H1 (cell line): Measurements from ENCODE around the gene DSTN. TPM values are rescaled to one million over a fixed set of nuclear protein-coding genes. Genes with fewer than 3 reads are reported as not detected.
A peak's percentile ranks its signal among the peaks of the same experiment; 100 is the strongest.

ENCODE experiments used
- CTCF ChIA-PET: fragments of 300-600 bp; sonication (Branson Sonifier 250); formaldehyde crosslinking; loops from one replicate; lab custom pipeline; 2021; ENCODE audit not compliant: partially characterized antibody; lab: Charles Lee
- POLR2A ChIA-PET: fragments of 300-600 bp; sonication (Branson Sonifier 250); formaldehyde crosslinking; loops from one replicate; lab custom pipeline; 2021; ENCODE audit warnings: inconsistent platforms; ENCODE audit not compliant: partially characterized antibody; lab: Charles Lee
- DNase-seq, 2 experiments: peaks; one replicate each; pipeline versions ENCODE4 v3.0.0 to v3.0.0-alpha.2; 2010 to 2022; ENCODE audit warnings: low spot score in 2 of 2, low read depth in 1 of 2, mixed read lengths in 1 of 2
- FAIRE-seq: peaks from 2 replicates; lab custom pipeline; 2011; peaks lifted over from hg19 to GRCh38; lab: Jason Lieb, UNC
- H2AFZ ChIP-seq: 2 replicates; pipeline ENCODE4 v1.8.1; 2012; ENCODE audit warnings: low read length, inconsistent platforms
- H2AK5ac ChIP-seq: 2 replicates; pipeline ENCODE4 v1.6.1; 2013; ENCODE audit warnings: low read depth, low read length
- H2BK120ac ChIP-seq: replicated peaks from 2 replicates; pipeline ENCODE3; 2013; ENCODE audit warnings: low read depth, low read length, inconsistent platforms
- H2BK12ac ChIP-seq: 2 replicates; pipeline ENCODE4 v1.6.1; 2013; ENCODE audit warnings: low read depth, low read length
- H2BK15ac ChIP-seq: 2 replicates; pipeline ENCODE4 v1.6.1; 2013; ENCODE audit warnings: low read length
- H2BK20ac ChIP-seq: 2 replicates; pipeline ENCODE4 v1.6.1; 2013; ENCODE audit warnings: low read length
- H2BK5ac ChIP-seq: 2 replicates; pipeline ENCODE4 v1.6.1; 2013; ENCODE audit warnings: low read depth, low read length
- H3K14ac ChIP-seq: 2 replicates; pipeline ENCODE4 v1.6.1; 2013; ENCODE audit warnings: inconsistent platforms; ENCODE audit not compliant: insufficient read length
- H3K18ac ChIP-seq: 2 replicates; pipeline ENCODE4 v1.6.1; 2013; ENCODE audit warnings: low read length; ENCODE audit errors: extremely low read depth
- H3K23ac ChIP-seq: 2 replicates; pipeline ENCODE4 v1.6.1; 2013; ENCODE audit warnings: inconsistent platforms; ENCODE audit not compliant: insufficient read length
- H3K23me2 ChIP-seq: 2 replicates; pipeline ENCODE4 v1.6.1; 2013; ENCODE audit warnings: low read depth, low read length
- H3K27ac ChIP-seq: 2 replicates; pipeline ENCODE4 v1.6.1; 2011; ENCODE audit warnings: low read depth, low read length, inconsistent platforms
- H3K27me3 ChIP-seq, 4 experiments: replicated peaks in 1 of 4; 1 replicate in 1 of 4; 2 replicates in 3 of 4; pipeline versions ENCODE4 v1.6.1 to v1.8.1; 2011 to 2013; ENCODE audit warnings: low read length in 3 of 4, mild to moderate bottlenecking in 3 of 4, inconsistent platforms in 2 of 4, mixed read lengths in 2 of 4, moderate library complexity in 1 of 4; ENCODE audit not compliant: control insufficient read depth in 3 of 4, insufficient read depth in 3 of 4; ENCODE audit errors: extremely low read depth in 1 of 4
- H3K36me3 ChIP-seq, 4 experiments: 2 replicates each; pipeline versions ENCODE4 v1.6.1 to v1.8.1; 2011 to 2013; ENCODE audit warnings: mild to moderate bottlenecking in 4 of 4, low read length in 3 of 4, moderate library complexity in 2 of 4, control low read depth in 1 of 4, inconsistent platforms in 1 of 4; ENCODE audit not compliant: insufficient read depth in 4 of 4, control insufficient read depth in 2 of 4
- H3K4ac ChIP-seq: replicated peaks from 2 replicates; pipeline ENCODE3; 2013; ENCODE audit warnings: low read length, low read depth, mixed read lengths, inconsistent platforms; ENCODE audit not compliant: insufficient read length
- H3K4me1 ChIP-seq, 4 experiments: replicated peaks in 1 of 4; 1 replicate in 1 of 4; 2 replicates in 3 of 4; pipeline versions ENCODE4 v1.6.1 to v1.8.1; 2011 to 2013; ENCODE audit warnings: low read length in 3 of 4, inconsistent platforms in 2 of 4, mixed read lengths in 1 of 4; ENCODE audit not compliant: insufficient read depth in 4 of 4, control insufficient read depth in 3 of 4
- H3K4me2 ChIP-seq, 2 experiments: 2 replicates each; pipeline versions ENCODE4 v1.6.1 to v1.8.1; 2011 to 2013; ENCODE audit warnings: low read depth in 2 of 2, low read length in 2 of 2, control low read depth in 1 of 2, inconsistent platforms in 1 of 2, mild to moderate bottlenecking in 1 of 2; ENCODE audit not compliant: insufficient read depth in 1 of 2
- H3K4me3 ChIP-seq, 4 experiments: fragments of 200-600, 300-600 bp in 1 of 4; sonication (generic), shearing (Covaris generic), sonication (Bioruptor Twin) in 1 of 4; 2 replicates each; pipeline versions ENCODE4 v1.5.1 to v1.8.1; 2011 to 2016; ENCODE audit warnings: low read length in 4 of 4, low read depth in 3 of 4, control low read depth in 2 of 4, inconsistent platforms in 2 of 4, mild to moderate bottlenecking in 2 of 4, mixed read lengths in 1 of 4, moderate library complexity in 1 of 4; ENCODE audit not compliant: insufficient read depth in 2 of 4; ENCODE audit errors: extremely low read depth in 1 of 4
- H3K56ac ChIP-seq: replicated peaks from 2 replicates; pipeline ENCODE3; 2013; ENCODE audit warnings: low read depth, mild to moderate bottlenecking, mixed read lengths, low read length, inconsistent platforms; ENCODE audit not compliant: insufficient read length
- H3K79me1 ChIP-seq: 2 replicates; pipeline ENCODE4 v1.6.1; 2013; ENCODE audit warnings: low read depth, low read length, control low read depth
- H3K79me2 ChIP-seq, 2 experiments: 2 replicates each; pipeline versions ENCODE4 v1.6.1 to v1.8.1; 2012 to 2013; ENCODE audit warnings: low read length in 2 of 2, mild to moderate bottlenecking in 2 of 2, inconsistent platforms in 1 of 2; ENCODE audit not compliant: insufficient read depth in 2 of 2, control insufficient read depth in 1 of 2
- H3K9ac ChIP-seq, 4 experiments: replicated peaks in 1 of 4; 1 replicate in 1 of 4; 2 replicates in 3 of 4; pipeline versions ENCODE4 v1.6.1 to v1.8.1; 2011 to 2013; ENCODE audit warnings: low read depth in 3 of 4, low read length in 3 of 4, control low read depth in 2 of 4, mild to moderate bottlenecking in 2 of 4, moderate library complexity in 2 of 4, inconsistent platforms in 1 of 4; ENCODE audit errors: extremely low read depth in 1 of 4
- H3K9me3 ChIP-seq, 2 experiments: 2 replicates each; pipeline versions ENCODE4 v1.6.1 to v1.8.1; 2012 to 2013; ENCODE audit warnings: mild to moderate bottlenecking in 2 of 2, moderate library complexity in 2 of 2, control low read depth in 1 of 2, inconsistent platforms in 1 of 2, low read depth in 1 of 2, low read length in 1 of 2, mixed read lengths in 1 of 2; ENCODE audit not compliant: insufficient read depth in 2 of 2
- H4K20me1 ChIP-seq, 2 experiments: replicated peaks in 1 of 2; 2 replicates each; pipeline versions ENCODE3 to v1.8.1; 2011 to 2013; ENCODE audit warnings: inconsistent platforms in 2 of 2, low read length in 2 of 2, mild to moderate bottlenecking in 1 of 2; ENCODE audit not compliant: insufficient read depth in 2 of 2, control insufficient read depth in 1 of 2
- H4K5ac ChIP-seq: 2 replicates; pipeline ENCODE4 v1.6.1; 2013; ENCODE audit warnings: low read length, low read depth, mixed read lengths, inconsistent platforms; ENCODE audit not compliant: insufficient read length
- H4K8ac ChIP-seq: 2 replicates; pipeline ENCODE4 v1.8.0; 2013; ENCODE audit warnings: mild to moderate bottlenecking, moderate library complexity, low read length, inconsistent platforms; ENCODE audit not compliant: insufficient read depth; ENCODE audit errors: extremely low read depth
- H4K91ac ChIP-seq: replicated peaks from 2 replicates; pipeline ENCODE3; 2013; ENCODE audit warnings: low read length, mixed read lengths, inconsistent platforms; ENCODE audit not compliant: insufficient read length
- BRCA1 ChIP-seq: IDR thresholded peaks from 2 replicates; pipeline ENCODE4 v1.6.1; 2012; ENCODE audit warnings: low read depth, low read length, improper control_type of control experiment
- CHD2 ChIP-seq: IDR thresholded peaks from 2 replicates; pipeline ENCODE4 v1.6.1; 2012; ENCODE audit warnings: low read length, improper control_type of control experiment
- RFX5 ChIP-seq: IDR thresholded peaks from 2 replicates; pipeline ENCODE4 v1.6.1; 2011; ENCODE audit warnings: low read depth, low read length, improper control_type of control experiment, borderline replicate concordance
- RXRA ChIP-seq: IDR thresholded peaks from 2 replicates; pipeline ENCODE4 v1.6.1; 2011; ENCODE audit warnings: low read depth, mild to moderate bottlenecking, low read length, moderate library complexity; ENCODE audit not compliant: insufficient read depth
- TAF7 ChIP-seq: optimal IDR thresholded peaks from 2 replicates; pipeline ENCODE3; 2011; ENCODE audit warnings: low read depth, mild to moderate bottlenecking, inconsistent platforms, low read length, moderate library complexity, borderline replicate concordance
- TCF12 ChIP-seq: IDR thresholded peaks from 2 replicates; pipeline ENCODE4 v1.6.1; 2011; ENCODE audit warnings: low read depth, mild to moderate bottlenecking, low read length
- WGBS, 2 experiments: shearing (Covaris generic) in 1 of 2; methylation state at CpG; one replicate each; pipeline versions ENCODE4 v1.1.6 to v1.1.7; 2013 to 2015; ENCODE audit warnings: low lambda C conversion rate in 2 of 2, mixed read lengths in 2 of 2, inconsistent platforms in 1 of 2, low coverage in 1 of 2, missing lambda C conversion rate in 1 of 2; ENCODE audit not compliant: insufficient replicate concordance in 2 of 2, insufficient coverage in 1 of 2, insufficient read length in 1 of 2; ENCODE audit errors: extremely low coverage in 1 of 2, missing lambda C conversion rate in 1 of 2; 5-methylcytosine and 5-hydroxymethylcytosine counted together
- polyA plus RNA-seq, 7 experiments: library from polyadenylated mRNA; depleted of rRNA in 3 of 7; stranded (reverse) in 5 of 7; unstranded in 2 of 7; fragments of >200 nt in 5 of 7; fragments of 200-250 nt in 2 of 7; gene quantifications; 1 replicate in 5 of 7; 2 replicates in 1 of 7; 4 replicates in 1 of 7; pipeline versions ENCODE4 v1.2.1 to v1.2.3, GENCODE V29; 2011 to 2013; ENCODE audit warnings: missing spikeins in 2 of 7, mixed read lengths in 2 of 7
- total RNA-seq: library from RNA; stranded (reverse); fragmentation: NEBNext Ultra II Directional; extraction: Animal tissue kit (Norgen Biotek cat#: 25700); gene quantifications from 2 replicates; pipeline ENCODE4 v1.2.1, GENCODE V29; 2021

DSTN gene
- total and polyA plus RNA-seq, 2 of the 8 experiments (the other 6 are each of a cell fraction or from before 2014, with no cell fraction given), result 43.3 to 208 TPM

GRCh38 chr20:17653835-17654648 is 84.2 kb downstream of the DSTN start:
- Histone ChIP-seq H4K20me1 (peaks cover 6 to 18% of the 10 kb centered on the region in 2 experiments), H3K27ac (no peak overlapping the region), H3K23me2 (no peaks in the 10 kb centered on the region), H3K79me2 (peaks cover 0 to 76% of the 10 kb centered on the region in 2 experiments; a peak in 3 of 4 replicates), H3K27me3 (no peaks in the 10 kb centered on the region), H2BK12ac (no peak overlapping the region), H3K4me1 (peaks cover 6 to 12% (median 9%) of the 10 kb centered on the region in 4 experiments; a peak in 6 of 7 replicates), H3K9ac (no peak overlapping the region), H2BK120ac (no peak overlapping the region), H2BK5ac (no peak overlapping the region; the same call in 1 of the 2 replicates), H3K23ac (no peak overlapping the region), H4K5ac (no peak overlapping the region), H3K4ac (no peak overlapping the region), H4K91ac (no peak overlapping the region), H3K4me2 (no peak overlapping the region), H3K9me3 (peaks cover 6 to 10% of the 10 kb centered on the region in 2 experiments), H2AK5ac (peak overlapping the region; percentile 4; the same call in 1 of the 2 replicates), H2BK20ac (peak overlapping the region; percentile 28; the same call in 1 of the 2 replicates), H3K36me3 (peaks cover 0 to 12% (median 6%) of the 10 kb centered on the region in 4 experiments; a peak in 5 of 8 replicates), H3K56ac (no peak overlapping the region), H3K14ac (no peak overlapping the region), H3K18ac (no peak overlapping the region), H2BK15ac (no peak overlapping the region), H3K79me1 (peaks cover 35% of the 10 kb centered on the region), H3K4me3 (no peak overlapping the region), H2AFZ (no peak overlapping the region), H4K8ac (no peak overlapping the region)
- TF ChIP-seq RXRA, result no peak
- no peak for TF ChIP-seq TAF7
- TF ChIP-seq CHD2, result no peak
- TF ChIP-seq TCF12, result no peak
- TF ChIP-seq BRCA1, result no peak
- no peak for TF ChIP-seq RFX5
- ChIA-PET POLR2A (interaction anchor here (1.0 to 1.8 kb wide), 3 partner anchors 12 to 23 kb away, joined by 3 to 5 read pairs (median 3); no protein-coding TSS in a partner anchor), CTCF (interaction anchor here (0.6 to 5.9 kb wide), 16 partner anchors 10 to 284 kb away, joined by 3 to 45 read pairs (median 4); partner anchors contain the start of genes BFSP1 and RRBP1)
- no peak for DNase-seq
- 90% methylated on average over 11 of the region's 11 CpGs; no CpG with 5 or more reads in 1 of the 2 experiments for WGBS, 2 experiments
- no peak for FAIRE-seq
